ENCODE results near the gene RHOB.
A peak's percentile ranks its signal among the peaks of the same experiment; 100 is the strongest.

RHOB gene

GRCh38 chr2:20438334-20439192 lies 8.3 kb upstream of the RHOB start:
- no peak for DNase-seq

GRCh38 chr2:20439193-20439475 lies 7.7 kb upstream of the RHOB start:
- DNase-seq = no peak

- DNase-seq = no peak
These were observed 7.4 kb upstream of the RHOB start for GRCh38 chr2:20439503-20439902.

- DNase-seq = no peak
These were observed 6.8 kb upstream of the RHOB start for GRCh38 chr2:20440001-20440560.

- peak; percentile 37 for DNase-seq
These were observed 3.5 kb upstream of the RHOB start for GRCh38 chr2:20443276-20443920.

- no peak for DNase-seq
These were observed 2.5 kb upstream of the RHOB start for GRCh38 chr2:20444101-20444992.

- DNase-seq = no peak
These were observed 1.6 kb upstream of the RHOB start for GRCh38 chr2:20444993-20445910.

GRCh38 chr2:20446255-20446916 lies 488 bp upstream of the RHOB start:
- DNase-seq = no peak

GRCh38 chr2:20447437-20448245 lies 767 bp downstream of the RHOB start:
- peak; percentile 19 for DNase-seq

- no peak for DNase-seq
These were observed 1.5 kb downstream of the RHOB start for GRCh38 chr2:20448246-20448976.

GRCh38 chr2:20448977-20449306 lies 2.1 kb downstream of the RHOB start:
- DNase-seq = no peak

GRCh38 chr2:20449501-20450200 lies 2.8 kb downstream of the RHOB start:
- no peak for DNase-seq

GRCh38 chr2:20450201-20450999 lies 3.5 kb downstream of the RHOB start:
- DNase-seq = no peak

GRCh38 chr2:20451000-20451290 lies 4.1 kb downstream of the RHOB start:
- no peak for DNase-seq

GRCh38 chr2:20451341-20451740 lies 4.5 kb downstream of the RHOB start:
- no peak for DNase-seq

GRCh38 chr2:20451761-20452499 lies 5.1 kb downstream of the RHOB start:
- no peak for DNase-seq

- no peak for DNase-seq
These were observed 5.7 kb downstream of the RHOB start for GRCh38 chr2:20452551-20452950.

GRCh38 chr2:20453087-20453486 lies 6.2 kb downstream of the RHOB start:
- no peak for DNase-seq

Data from activated CD4-positive, alpha-beta T cell treated with anti-CD3 and anti-CD28 coated beads, Interleukin-10, Interleukin-2, amounts not matched to agents 100 ng/mL and 50 ng/mL, durations not matched to agents 16 hours and 8 hours (primary cell).